HG03520 (cell line): ENCODE measurements around the gene ZNF438.
"Not testable (repeated sequence)": the region's sequence is repeated elsewhere in the genome, so short reads cannot be mapped to it uniquely, and the experiment has no call there.

Experiments used
- ATAC-seq: cut with Tn5 transposase; IDR thresholded peaks from one replicate; pipeline ENCODE4 v1.9.1; 2021; ENCODE audit warnings: mild to moderate bottlenecking, moderate library complexity; ENCODE audit not compliant: unreplicated experiment

ZNF438 gene

GRCh38 chr10:31051703-31052102, 20.0 kb upstream of the ZNF438 start:
- no peak for ATAC-seq

GRCh38 chr10:31042670-31043069, 11.0 kb upstream of the ZNF438 start:
- ATAC-seq, result no peak

DNA sequence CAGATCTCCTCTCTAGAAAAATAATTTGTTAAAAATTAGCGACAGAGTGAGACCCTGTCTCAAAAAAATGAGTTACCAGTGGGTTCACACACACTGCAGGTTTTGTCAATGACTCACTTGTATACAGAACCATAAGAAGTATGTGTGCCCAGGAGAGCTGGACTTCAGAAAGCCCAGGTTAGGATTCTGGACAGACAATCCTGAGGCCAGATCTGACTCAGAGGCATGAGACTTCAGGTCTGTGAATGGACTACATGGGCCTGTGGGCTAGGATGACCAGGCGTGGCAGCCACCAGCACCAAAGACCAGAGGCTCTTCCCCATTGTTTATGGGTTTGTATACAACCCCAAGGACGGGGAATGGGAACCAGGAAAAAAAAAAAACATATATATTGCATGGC, 9.3 kb upstream of the ZNF438 start:
- no peak for ATAC-seq

- not testable (repeated sequence) for ATAC-seq
These were observed 7.3 kb upstream of the ZNF438 start for GRCh38 chr10:31039006-31039405.

GRCh38 chr10:31037749-31038148, 6.1 kb upstream of the ZNF438 start:
- ATAC-seq, result no peak

DNA sequence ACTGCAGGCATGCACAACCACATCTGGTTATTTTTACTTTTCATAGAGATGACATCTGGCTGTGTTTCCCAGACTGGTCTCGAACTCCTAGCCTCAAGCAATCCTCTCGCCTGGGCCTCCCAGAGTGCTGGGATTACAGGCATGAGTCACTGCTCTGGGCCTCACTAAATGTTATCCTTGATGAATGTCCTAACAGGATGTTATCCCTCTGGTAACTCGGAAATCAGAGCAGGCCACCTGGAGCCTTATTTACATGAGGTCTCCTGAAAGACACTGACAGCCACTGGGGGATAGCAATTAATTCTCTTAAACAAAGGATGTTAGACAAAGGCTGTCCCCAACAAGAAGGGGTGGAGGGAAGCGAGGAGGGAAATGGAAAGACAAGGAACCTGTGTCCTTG, 4.5 kb upstream of the ZNF438 start:
- ATAC-seq, result no peak

- no peak for ATAC-seq
These were observed 3.7 kb upstream of the ZNF438 start for GRCh38 chr10:31035266-31035798.

DNA sequence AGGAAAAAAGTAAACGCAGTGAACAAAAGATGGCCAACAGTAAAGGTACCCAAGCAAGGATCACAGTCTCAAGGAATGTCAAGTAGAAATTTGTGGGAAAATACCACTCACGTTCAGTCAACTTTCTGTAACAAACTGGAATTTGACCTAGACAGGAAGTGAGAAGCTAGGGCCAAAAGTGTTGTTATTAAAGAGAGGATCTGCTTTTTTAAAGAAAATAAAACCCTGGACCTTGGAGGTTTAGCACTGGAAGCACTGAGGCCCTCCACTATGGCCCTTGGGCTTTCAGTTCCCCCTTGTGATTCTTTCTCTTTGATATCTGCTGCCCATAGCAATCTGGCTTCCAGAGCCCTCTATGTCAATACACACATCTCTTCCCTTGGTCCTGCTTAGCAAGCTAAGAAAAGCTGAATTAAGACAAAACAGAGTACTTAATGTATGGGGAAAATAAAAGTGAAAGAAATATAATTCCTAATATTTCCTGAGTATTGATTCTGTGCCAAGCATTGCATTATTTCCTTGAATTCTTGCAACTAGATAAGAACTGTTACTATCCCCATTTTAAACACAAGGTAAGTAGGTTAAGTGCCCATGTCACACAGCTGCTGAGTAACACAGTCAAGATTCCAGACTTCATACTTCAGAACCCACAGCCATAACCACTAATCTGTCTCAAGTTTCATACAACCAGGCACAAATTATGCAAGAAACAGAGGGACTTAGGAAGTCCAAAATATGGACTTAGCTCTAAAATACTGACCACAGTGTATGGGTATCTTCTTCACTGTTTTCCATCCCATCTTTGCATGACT, 2.6 kb upstream of the ZNF438 start:
- no peak for ATAC-seq

DNA sequence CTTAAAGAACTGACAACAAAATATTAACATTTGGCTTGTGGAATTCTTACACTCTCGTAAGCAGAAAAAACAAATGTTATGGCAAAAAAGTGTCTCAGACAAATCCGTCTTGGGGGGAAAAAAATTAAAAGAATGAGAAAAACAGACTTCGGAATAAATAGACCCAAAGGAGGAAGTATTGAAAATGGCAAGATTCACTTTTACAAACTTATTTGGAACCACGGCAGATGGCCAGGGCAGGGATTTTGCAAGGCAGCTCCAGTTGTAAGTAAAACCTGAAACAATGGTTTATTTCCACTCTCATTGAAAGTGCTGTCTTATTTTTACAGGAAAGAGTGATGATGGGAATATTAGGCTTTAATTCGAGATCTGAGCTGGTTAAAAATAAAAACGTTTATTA, 1.5 kb upstream of the ZNF438 start:
- no peak for ATAC-seq

DNA sequence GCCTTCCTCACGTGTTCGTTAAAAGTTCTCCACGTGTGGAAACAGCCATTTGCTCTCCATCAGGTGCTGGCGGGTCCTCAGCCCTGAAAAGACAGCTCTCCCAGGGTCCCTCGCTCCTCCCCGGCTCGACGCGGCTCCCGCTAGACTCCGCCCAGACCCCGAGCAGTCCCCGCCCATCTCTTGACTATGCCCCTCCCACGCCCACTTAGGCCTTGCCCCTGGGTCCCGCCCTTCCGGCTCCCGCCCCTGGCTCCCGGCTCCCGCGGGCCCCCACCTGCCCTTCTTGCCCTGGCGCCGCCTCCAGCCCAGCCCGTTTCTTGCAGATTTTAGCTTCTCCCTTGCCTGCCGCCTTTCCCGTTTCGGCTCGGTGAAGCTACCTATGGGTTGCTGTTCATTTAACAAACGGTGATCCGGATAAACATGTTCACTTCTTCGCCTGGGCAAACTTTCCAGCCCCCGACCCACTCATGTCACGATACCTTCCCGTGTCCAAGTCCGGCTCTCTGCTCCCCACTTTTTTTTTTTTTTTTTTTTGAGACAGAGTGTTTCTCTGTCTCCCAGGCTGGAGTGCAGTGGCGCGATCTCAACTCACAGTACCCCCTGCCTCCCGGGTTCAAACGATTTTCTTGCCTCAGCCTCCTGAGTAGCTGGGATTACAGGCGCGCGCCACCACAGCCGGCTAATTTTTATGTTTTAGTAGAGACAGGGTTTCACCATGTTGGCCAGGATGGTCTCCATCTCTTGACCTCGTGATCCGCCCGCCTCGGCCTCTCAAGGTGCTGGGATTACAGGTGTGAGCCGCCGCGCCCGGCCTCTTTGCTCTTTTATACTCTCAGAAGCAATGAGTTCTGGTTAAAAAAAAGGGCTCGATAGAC, 830 bp upstream of the ZNF438 start:
- ATAC-seq, result peak; percentile 81

GRCh38 chr10:31031205-31031557, 484 bp downstream of the ZNF438 start:
- no peak for ATAC-seq

DNA sequence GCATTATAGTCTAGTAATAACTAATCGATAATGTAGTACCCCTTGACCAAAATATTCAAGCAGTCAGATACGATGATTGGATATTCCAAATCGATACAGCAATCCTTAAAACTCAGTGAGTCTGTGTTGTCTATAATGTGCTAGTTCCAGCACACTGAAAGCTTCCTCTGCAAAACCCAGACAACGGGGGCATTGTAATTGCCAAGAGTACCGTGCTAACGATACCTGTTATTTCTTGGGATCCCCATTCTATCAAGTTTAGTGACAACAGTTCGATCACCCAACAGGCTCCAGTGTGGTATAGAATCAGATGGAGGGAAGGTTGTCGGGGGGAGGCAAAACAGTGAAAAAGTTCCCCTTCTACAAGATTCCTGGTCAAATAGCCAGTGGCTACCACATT, 865 bp downstream of the ZNF438 start:
- ATAC-seq, result no peak

GRCh38 chr10:31030260-31030659, 1.4 kb downstream of the ZNF438 start:
- ATAC-seq, result no peak

DNA sequence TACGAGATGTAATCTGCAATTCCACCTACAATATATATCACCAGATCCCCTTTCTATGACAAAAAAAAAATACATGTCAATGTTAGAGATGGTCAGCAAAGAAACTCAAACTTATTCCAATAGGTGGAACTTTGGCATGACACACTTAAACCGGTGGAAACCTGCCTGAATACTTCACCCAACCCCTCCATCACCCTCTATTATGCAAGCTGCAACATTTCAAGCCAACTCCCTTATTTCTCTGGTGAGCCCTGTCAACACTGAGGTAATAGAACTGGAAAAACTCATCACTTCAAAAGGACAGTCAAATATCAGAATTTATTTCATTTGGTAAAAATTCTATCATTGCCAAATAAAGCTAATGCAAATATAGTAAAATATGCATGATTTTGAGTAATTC, 3.6 kb downstream of the ZNF438 start:
- no peak for ATAC-seq

DNA sequence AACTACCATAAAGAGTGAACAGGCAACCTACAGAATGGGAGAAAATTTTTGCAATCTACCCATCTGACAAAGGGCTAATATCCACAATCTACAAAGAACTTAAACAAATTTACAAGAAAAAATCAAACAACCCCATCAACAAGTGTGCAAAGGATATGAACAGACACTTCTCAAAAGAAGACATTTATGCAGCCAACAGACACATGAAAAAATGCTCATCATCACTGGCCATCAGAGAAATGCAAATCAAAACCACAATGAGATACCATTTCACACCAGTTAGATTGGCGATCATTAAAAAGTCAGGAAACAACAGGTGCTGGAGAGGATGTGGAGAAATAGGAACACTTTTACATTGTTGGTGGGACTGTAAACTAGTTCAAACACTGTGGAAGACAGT, 5.4 kb downstream of the ZNF438 start:
- ATAC-seq, result not testable (repeated sequence)

- ATAC-seq, result no peak
These were observed 6.5 kb downstream of the ZNF438 start for GRCh38 chr10:31025142-31025541.

DNA sequence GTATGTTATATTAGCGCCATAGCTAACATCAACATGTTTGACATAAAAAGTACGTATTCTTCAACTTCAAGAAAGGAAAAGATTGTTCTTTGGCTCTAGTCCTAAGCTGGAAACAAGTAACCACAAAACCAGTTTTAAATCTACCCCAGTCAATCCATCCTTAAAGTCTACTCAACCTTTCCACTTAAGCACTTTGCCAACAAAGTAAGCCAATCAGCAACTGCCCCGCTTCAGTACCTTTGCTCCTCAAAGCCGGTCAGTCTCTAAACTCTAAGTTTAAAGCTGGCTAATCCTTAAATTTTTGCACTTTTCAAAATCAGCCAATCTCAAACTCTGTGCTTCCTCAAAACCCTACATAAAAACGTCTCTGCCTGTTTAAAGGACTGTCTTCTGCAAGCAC, 8.1 kb downstream of the ZNF438 start:
- ATAC-seq, result no peak

- no peak for ATAC-seq
These were observed 11.5 kb downstream of the ZNF438 start for GRCh38 chr10:31020209-31020608.

GRCh38 chr10:31018962-31019361, 12.7 kb downstream of the ZNF438 start:
- ATAC-seq, result no peak

DNA sequence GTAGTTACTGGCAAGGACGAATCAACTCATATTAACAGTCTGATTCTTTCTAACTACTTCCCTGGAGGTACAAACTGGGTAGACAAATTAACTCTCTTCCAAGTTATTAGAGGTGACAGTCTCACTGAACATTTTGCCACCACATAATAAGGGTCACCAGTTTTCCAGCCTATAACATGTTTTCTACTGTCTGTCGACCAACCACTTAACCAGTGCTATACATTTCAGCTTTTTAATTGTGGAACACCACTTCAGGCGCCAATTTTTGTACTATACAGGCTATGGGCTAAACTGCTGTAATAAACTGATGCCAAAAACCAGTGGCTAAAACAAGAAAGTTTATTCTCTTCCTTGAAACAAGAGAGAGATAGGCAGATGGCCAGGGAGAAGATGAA, 13.3 kb downstream of the ZNF438 start:
- no peak for ATAC-seq

- ATAC-seq, result no peak
These were observed 13.9 kb downstream of the ZNF438 start for GRCh38 chr10:31017534-31018355.
